ENCODE results near the gene NR4A2.

NR4A2 gene

GRCh38 chr2:156339865-156340264 is 7.3 kb upstream of the NR4A2 start:
- DNase-seq, result no peak

GRCh38 chr2:156339110-156339847 is 6.8 kb upstream of the NR4A2 start:
- DNase-seq, result no peak

DNA sequence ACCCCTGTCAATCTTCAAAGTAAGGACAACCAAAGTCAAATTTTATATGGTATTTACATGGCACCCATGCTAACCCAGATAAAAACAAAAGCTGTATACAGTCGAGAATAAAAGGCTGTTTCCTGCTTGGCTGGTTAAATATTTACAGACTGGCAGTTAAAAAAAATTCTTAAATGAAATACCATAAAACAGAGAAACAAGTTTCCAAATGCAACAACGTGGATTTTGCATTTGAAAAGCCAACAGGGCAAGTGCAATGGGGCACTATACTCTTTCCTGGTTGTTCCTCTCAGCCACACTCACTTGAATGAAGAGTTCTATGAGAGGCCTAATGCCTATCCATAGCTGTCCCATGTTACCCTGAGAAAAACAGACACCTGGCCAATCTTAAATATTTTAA is 6.1 kb upstream of the NR4A2 start:
- DNase-seq, result no peak

DNA sequence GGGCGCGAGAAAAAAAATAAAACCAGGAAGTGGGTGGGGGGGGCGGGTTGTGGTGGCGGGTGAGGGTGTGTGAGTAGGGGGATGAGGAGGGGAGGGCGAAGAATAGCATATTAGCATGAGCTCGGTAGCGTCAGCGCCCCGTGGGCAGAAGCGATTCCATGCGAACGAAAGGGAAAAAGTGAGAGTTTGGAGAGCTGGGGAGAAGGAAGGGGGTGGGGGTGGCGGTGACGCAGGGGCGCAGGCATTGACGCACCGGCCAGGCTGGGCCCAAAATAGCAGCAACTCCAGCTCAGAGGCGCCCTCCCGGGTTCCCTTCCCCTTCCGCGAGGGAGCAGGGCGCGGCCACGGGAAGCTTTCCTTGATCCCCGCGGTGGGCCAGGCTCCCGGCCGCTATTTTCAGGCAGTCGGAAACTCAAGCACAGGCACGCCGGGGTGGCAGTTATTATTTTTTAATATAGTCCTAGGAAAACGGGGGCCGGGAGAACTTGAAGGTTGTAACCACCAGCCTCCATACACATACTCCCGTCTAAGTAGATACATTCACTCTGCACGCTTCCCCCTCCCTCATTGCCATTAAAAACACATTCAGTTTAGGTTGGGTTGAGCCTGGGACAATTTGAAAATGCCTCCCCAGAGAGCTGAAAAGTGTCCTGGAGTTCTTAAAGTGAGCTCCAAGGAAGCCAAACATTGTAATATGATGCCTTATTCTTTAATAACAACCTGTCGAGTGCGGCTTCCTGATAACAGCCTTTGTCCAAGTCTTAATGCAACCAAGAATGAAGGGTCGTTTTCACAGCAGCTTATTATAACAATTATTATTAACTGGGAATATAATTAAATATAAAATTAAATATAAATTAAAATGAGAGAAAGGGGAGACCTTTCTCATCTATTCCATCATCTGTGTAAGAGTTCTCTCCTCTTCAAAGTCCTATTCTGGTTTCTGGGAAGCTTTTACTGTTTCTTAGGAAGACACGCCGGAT is 2.3 kb upstream of the NR4A2 start:
- peak; percentile 65 to 73 for DNase-seq

DNA sequence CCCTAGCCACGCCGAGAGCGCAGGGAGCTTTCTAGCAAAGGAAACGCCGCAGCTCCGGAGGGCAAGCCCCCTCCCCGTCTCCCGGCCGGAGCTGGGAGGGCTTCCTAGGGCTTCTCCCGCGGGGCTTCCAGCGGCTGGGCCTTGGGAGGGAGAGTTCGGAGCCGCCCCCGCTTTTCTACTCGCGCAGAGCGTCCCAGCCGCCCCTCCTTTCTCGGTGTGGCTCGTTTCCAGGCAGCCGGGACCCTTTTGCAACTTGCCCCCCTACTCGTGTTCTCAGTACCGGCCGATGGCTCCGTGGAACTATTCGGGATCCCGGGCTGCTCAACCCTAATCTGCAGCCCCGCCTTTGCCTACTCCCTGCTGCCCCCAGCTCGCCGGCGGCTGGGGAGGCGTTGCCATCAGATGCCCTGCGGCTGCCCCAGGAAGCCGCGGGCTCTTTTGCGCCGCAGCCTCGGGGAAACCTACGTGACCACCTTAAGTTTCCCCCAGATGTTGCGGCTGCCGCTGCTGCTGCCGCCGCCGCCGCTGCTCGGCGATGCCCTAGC is 1.5 kb upstream of the NR4A2 start:
- DNase-seq, result peak in 1 of 2 donors; percentile 52

GRCh38 chr2:156333274-156333950 is 891 bp upstream of the NR4A2 start:
- DNase-seq, result peak; percentile 49 to 55

- DNase-seq, result no peak
Observed at GRCh38 chr2:156332284-156332533, 312 bp downstream of the NR4A2 start.

GRCh38 chr2:156331572-156332283 is 793 bp downstream of the NR4A2 start:
- no peak for DNase-seq

DNA sequence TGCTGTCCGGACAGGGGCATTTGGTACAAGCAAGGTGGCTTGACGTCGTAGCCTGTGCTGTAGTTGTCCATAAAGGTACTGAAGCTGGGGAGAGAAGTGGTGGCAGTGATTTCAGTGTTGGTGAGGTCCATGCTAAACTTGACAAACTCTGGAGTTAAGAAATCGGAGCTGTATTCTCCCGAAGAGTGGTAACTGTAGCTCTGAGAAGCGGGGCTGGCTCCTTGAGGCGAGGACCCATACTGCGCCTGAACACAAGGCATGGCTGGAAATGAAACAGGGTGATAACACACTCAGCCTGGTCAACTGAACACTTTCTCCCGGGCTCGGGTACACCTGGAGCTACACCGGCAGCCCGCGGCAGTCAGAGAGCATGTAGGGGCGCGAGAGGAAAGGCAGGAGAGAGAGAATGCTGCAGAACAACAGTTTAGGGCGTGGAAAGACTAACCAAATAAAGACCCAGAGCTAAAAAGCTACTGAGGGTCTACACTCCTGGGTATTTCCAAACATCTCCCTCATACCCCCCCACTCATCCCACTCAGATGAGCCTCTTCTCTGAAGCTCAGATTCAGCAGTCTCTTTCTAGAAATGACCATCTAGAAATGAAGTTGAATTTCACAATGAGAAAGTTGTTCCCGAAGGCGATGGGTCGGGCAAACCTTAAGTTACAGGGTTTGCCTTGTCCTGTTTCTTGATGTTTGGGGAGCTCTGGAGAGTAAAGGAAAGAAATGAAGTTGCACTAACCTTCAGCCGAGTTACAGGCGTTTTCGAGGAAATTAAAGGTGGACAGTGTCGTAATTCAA is 2.4 kb downstream of the NR4A2 start:
- DNase-seq, result no peak

- no peak for DNase-seq
Observed at GRCh38 chr2:156329031-156329926, 3.2 kb downstream of the NR4A2 start.

DNA sequence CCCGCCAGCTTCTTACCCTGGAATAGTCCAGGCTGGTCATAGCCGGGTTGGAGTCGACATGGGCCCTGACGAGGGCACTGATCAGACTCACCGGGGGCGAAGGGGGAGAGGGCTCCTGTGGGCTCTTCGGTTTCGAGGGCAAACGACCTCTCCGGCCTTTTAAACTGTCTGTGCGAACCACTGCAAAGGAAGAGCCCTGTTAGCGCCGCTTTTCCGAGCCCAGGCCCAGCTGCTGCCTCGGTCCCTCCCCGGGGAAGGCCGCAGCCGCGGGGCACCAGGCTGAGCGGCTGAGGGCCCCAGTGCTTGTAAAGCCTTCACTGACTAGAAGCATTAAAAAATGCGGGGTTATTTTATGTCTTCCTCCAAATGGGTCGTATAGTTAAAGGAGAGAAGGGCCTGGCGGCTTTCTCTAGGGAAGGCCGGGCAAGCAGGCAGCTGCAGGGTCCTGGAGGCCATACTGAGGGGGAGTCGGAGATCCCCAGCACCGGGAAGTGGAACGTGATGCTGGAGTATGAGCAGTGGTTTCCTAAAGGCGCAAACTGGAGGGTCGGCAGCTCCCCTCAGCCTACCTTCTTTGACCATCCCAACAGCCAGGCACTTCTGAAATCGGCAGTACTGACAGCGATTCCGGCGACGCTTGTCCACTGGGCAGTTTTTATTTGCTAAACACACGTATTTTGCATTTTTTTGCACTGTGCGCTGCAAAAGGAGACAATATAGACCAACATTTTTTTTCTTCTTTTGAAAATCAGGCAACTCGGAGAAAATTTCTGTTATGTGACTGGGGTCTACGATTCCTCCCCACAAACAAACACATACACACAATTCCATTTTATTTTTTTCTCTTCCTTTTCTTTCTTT is 4.5 kb downstream of the NR4A2 start:
- no peak for DNase-seq

GRCh38 chr2:156326526-156327095 is 5.9 kb downstream of the NR4A2 start:
- no peak for DNase-seq

- no peak for DNase-seq
Observed at GRCh38 chr2:156325688-156326525, 6.6 kb downstream of the NR4A2 start.

- no peak for DNase-seq
Observed at GRCh38 chr2:156323754-156324153, 8.8 kb downstream of the NR4A2 start.

DNA sequence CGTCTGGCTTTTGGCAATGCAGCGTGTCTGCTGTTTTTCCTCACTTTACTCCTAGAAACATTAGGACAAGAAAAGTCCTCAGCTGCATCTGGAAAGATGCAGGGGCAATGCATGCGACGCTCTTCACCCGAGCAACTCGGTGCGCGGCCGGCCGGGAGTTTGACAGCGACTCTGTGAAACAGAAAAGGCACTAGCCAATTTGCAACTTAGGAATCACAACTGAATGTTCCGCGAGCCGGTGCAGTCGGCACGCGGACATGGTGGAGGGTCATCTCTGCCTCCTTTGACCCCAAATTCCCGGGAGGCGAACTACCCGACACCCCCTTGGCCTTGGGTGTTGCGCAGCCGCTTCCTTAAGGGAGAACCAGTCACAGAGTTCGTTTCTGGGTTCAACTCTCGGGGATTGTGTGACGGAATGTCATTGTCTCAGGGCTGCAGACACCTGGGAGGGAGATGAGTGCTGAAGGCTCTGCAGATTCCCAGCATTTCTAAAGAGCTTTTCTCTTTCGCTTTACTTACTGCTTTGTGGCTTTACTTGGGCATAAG is 9.8 kb downstream of the NR4A2 start:
- no peak for DNase-seq

DNA sequence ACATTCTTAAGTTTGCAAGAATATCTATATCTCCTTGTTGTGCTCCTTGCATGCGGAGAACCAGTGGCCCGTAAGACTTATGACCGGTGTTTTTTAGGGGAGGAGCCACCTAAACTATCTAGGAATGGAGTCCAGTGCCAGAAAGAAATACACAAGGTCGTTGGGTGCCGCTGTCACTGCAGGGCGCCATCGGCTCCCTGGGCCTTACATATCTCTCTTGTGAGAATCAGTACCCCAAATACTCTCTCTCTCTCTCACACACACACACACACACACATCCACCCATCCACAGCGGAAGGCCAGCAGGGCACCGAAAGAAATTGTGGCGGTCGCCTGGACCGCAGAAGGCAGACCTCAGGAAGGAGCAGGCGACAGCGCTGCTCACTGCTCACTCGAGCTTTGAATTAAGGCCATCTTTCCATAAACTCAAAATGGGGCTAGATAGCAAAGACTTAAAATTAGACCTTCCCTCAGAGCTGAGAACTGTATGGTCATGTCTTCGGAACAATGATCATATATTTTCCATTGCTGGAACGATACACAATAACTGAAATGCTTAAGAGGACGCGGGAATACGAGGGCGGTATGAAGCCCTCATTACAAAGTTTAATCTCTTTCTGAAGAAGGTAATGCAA is 10.4 kb downstream of the NR4A2 start:
- no peak for DNase-seq

DNA sequence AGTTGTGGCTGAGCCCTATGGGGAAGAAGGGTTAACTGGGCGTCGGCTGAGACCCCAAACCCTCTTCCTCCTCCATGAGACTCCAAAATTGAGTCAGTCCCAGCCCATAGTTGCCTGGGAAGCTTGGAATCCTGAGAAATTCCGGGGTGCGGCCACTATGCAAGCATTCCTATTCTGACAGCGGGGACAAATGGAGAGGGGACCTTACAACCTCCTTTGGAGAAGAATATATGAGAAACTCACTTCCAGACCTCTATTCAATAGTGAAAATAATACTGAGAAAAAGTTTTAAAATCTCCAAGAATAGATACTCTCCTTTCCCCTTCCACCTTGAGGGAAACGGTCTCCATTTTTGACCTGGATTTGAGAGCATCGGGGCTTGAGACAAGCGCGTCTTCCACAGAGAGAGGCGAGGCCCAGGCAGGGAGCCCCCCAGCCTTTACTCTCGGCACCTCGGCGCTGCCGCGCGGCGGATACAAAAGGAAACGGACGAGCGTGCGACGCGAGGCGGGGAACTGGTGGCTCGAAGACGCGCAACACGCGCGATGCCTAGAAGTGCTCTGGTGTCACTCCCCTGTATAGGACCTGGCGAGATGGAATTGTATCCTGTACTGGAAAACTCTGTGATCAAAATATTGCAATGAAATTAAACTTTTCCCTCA is 11.1 kb downstream of the NR4A2 start:
- no peak for DNase-seq
